Kidney (tissue), 14 donors: ENCODE measurements around the gene NCR2. TPM values are rescaled to one million over a fixed set of nuclear protein-coding genes. Genes with fewer than 3 reads are reported as not detected.

ENCODE experiments used
- DNase-seq, 5 donors: peaks; one replicate each; pipeline ENCODE4 v3.0.0-alpha.2; 2013 to 2020
- FAIRE-seq: peaks from 2 replicates; lab custom pipeline; 2012; peaks lifted over from hg19 to GRCh38; lab: Jason Lieb, UNC
- H3K27ac ChIP-seq, 2 donors: one replicate each; pipeline ENCODE4 v1.7.0; 2013; ENCODE audit warnings: low read depth in 2 of 2, low read length in 2 of 2, inconsistent platforms in 1 of 2
- H3K27me3 ChIP-seq: one replicate; pipeline ENCODE4 v1.7.1; 2013; ENCODE audit warnings: low read length, inconsistent platforms; ENCODE audit not compliant: control insufficient read depth, insufficient read depth
- H3K36me3 ChIP-seq, 3 donors: one replicate each; pipeline versions ENCODE4 v1.7.0 to v1.7.1; 2013; ENCODE audit warnings: low read length in 3 of 3, control low read depth in 1 of 3, inconsistent platforms in 1 of 3; ENCODE audit not compliant: insufficient read depth in 3 of 3, control insufficient read depth in 2 of 3
- H3K4me1 ChIP-seq, 3 donors: one replicate each; pipeline versions ENCODE4 v1.7.0 to v1.7.1; 2013; ENCODE audit warnings: low read length in 3 of 3, inconsistent platforms in 1 of 3, low read depth in 1 of 3; ENCODE audit not compliant: control insufficient read depth in 2 of 3, insufficient read depth in 2 of 3
- H3K4me3 ChIP-seq, 3 donors: one replicate each; pipeline versions ENCODE4 v1.7.0 to v1.8.1; 2013; ENCODE audit warnings: low read length in 3 of 3, control low read depth in 1 of 3, inconsistent platforms in 1 of 3
- H3K9ac ChIP-seq, 3 donors: one replicate each; pipeline versions ENCODE4 v1.7.0 to v1.7.1; 2013; ENCODE audit warnings: low read length in 3 of 3, control low read depth in 1 of 3, inconsistent platforms in 1 of 3
- H3K9me3 ChIP-seq, 3 donors: one replicate each; pipeline versions ENCODE4 v1.7.0 to v1.7.1; 2013; ENCODE audit warnings: low read length in 3 of 3, control low read depth in 1 of 3, inconsistent platforms in 1 of 3; ENCODE audit not compliant: control insufficient read depth in 2 of 3, insufficient read depth in 1 of 3
- intact Hi-C: fragments of 100-400 bp; cut with DNase I; formaldehyde crosslinking; loops from one replicate; pipeline ENCODE4 v1.11.1; 2022
- polyA plus RNA-seq: library from polyadenylated mRNA; stranded (reverse); fragments of 350-450 nt; fragmentation: Illumina TruSeq; extraction: RNeasy Lipid Tissue Mini Kit (QIAGEN cat#74804); gene quantifications from one replicate; pipeline ENCODE4 v1.2.3, GENCODE V29; 2014; ENCODE audit warnings: low read depth, low replicate concordance; ENCODE audit not compliant: insufficient read depth
- total RNA-seq: library from RNA; stranded (reverse); fragmentation: NEBNext Ultra II Directional; extraction: Animal tissue kit (Norgen Biotek cat#: 25700); gene quantifications from one replicate; pipeline ENCODE4 v1.2.1, GENCODE V29; 2021
- TF ChIP-seq, protein P1 (sequence below): IDR thresholded peaks from 3 replicates; pipeline ENCODE4 v1.5.1; 2012; ENCODE audit warnings: mild to moderate bottlenecking, moderate library complexity, borderline replicate concordance; ENCODE audit not compliant: insufficient read depth; ENCODE audit errors: extremely low read depth
- donor health status: control.
- donor health status: control.
- donor health status: control.
- donor health status: control.
- donor health status: control.
- donor health status: DM: yes; HTN: yes; CAD: no.
- donor health status: Normal renal cell carcinoma (clear cell type).

Gene NCR2
- total and polyA plus RNA-seq, 2 donors from 2014 or later, result not detected

DNA sequence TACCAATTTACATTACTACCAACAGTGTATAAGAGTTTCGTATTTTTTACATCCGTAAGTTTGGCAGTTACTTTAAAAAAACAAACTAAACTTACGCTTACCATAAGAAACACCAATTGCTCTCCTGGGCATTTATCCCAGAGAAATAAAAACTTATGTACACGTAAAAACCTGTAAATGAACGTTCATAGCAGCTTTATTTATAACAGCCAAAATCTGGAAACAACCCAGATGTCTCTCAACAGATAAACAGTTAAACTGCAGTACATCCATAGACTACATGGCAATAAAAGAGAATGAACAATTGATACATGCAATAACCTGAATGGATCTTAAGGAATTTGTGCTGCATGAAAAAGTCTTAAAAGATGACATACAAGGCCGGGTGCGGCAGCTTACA, 30.7 kb downstream of the NCR2 start:
- DNase-seq, result no peak
- no peaks in the 10 kb centered on the region for H3K36me3 ChIP-seq
- peaks cover 8% of the 10 kb centered on the region for H3K27me3 ChIP-seq
- FAIRE-seq, result no peak
- TF ChIP-seq, protein P1, sequence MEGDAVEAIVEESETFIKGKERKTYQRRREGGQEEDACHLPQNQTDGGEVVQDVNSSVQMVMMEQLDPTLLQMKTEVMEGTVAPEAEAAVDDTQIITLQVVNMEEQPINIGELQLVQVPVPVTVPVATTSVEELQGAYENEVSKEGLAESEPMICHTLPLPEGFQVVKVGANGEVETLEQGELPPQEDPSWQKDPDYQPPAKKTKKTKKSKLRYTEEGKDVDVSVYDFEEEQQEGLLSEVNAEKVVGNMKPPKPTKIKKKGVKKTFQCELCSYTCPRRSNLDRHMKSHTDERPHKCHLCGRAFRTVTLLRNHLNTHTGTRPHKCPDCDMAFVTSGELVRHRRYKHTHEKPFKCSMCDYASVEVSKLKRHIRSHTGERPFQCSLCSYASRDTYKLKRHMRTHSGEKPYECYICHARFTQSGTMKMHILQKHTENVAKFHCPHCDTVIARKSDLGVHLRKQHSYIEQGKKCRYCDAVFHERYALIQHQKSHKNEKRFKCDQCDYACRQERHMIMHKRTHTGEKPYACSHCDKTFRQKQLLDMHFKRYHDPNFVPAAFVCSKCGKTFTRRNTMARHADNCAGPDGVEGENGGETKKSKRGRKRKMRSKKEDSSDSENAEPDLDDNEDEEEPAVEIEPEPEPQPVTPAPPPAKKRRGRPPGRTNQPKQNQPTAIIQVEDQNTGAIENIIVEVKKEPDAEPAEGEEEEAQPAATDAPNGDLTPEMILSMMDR, result no peak
- intact Hi-C loops, result loop anchor here (5.0 kb wide), 1 partner anchor 311 kb away; no protein-coding TSS in a partner anchor
- no peak overlapping the region for H3K9ac ChIP-seq
- no peaks in the 10 kb centered on the region for H3K9me3 ChIP-seq
- H3K4me1 ChIP-seq, result peaks cover 0 to 2% (median 0%) of the 10 kb centered on the region in 3 donors
- H3K4me3 ChIP-seq, result no peak overlapping the region
- no peak overlapping the region for H3K27ac ChIP-seq

DNA sequence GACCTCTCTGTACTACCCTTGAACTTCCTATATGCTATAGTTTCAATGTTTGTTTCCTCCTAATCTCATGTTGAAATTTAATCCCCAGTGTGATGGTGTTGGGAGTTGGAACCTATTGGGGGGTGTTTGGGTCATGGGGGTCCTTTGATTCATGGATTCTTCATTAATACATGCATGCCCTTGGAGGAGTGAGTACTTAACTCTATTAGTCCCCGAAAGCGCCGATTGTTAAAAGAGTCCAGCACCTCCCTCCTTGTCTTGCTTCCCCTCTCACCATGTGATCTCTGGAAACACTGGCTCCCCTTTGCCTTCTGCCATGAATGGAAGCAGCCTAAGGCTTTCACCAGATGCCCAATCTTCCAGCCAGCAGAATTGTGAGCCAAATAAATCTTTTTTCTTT, 31.7 kb downstream of the NCR2 start:
- no peak for FAIRE-seq
- TF ChIP-seq, protein P1, result no peak
- H3K4me3 ChIP-seq, result no peak overlapping the region
- H3K9ac ChIP-seq, result no peak overlapping the region
- peaks cover 8% of the 10 kb centered on the region for H3K27me3 ChIP-seq
- H3K36me3 ChIP-seq, result no peaks in the 10 kb centered on the region
- H3K9me3 ChIP-seq, result no peaks in the 10 kb centered on the region
- DNase-seq, result no peak
- intact Hi-C loops, result loop anchor here (5.0 kb wide), 1 partner anchor 310 kb away; no protein-coding TSS in a partner anchor
- H3K4me1 ChIP-seq, result peaks cover 0 to 9% (median 1%) of the 10 kb centered on the region in 3 donors
- no peak overlapping the region for H3K27ac ChIP-seq

DNA sequence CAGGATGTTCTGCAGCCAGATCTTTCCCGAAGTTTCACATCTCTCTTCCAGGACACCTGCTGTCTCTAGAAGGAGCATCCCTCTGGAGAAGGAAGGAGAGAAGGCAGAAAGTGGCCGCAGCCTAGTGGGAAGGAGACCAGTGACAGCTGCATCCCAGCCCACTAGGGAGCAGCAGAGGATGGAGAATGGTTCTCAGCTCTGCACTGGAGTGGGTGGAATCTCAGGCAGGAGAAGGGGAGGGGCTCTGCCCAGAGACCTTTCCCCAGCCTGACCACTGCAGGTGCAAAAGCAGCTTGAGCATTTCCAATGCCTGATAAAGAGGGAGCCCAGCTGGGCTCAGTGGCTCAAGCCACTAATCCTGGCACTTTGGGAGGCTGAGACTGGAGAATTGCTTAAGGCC, 32.3 kb downstream of the NCR2 start:
- H3K36me3 ChIP-seq, result no peaks in the 10 kb centered on the region
- H3K4me1 ChIP-seq, result peaks cover 0 to 13% (median 8%) of the 10 kb centered on the region in 3 donors
- no peak overlapping the region for H3K27ac ChIP-seq
- peaks cover 11% of the 10 kb centered on the region for H3K27me3 ChIP-seq
- TF ChIP-seq, protein P1, result peak; percentile 50
- no peak overlapping the region for H3K9ac ChIP-seq
- no peak overlapping the region for H3K4me3 ChIP-seq
- DNase-seq (peak in 4 of 5 donors; percentile 87 to 93 (median 88)), FAIRE-seq (no peak)
- intact Hi-C loops, result loop anchor here (5.0 kb wide), 1 partner anchor 310 kb away; no protein-coding TSS in a partner anchor
- no peaks in the 10 kb centered on the region for H3K9me3 ChIP-seq
